ENCODE data around the gene APCDD1L.

DNA sequence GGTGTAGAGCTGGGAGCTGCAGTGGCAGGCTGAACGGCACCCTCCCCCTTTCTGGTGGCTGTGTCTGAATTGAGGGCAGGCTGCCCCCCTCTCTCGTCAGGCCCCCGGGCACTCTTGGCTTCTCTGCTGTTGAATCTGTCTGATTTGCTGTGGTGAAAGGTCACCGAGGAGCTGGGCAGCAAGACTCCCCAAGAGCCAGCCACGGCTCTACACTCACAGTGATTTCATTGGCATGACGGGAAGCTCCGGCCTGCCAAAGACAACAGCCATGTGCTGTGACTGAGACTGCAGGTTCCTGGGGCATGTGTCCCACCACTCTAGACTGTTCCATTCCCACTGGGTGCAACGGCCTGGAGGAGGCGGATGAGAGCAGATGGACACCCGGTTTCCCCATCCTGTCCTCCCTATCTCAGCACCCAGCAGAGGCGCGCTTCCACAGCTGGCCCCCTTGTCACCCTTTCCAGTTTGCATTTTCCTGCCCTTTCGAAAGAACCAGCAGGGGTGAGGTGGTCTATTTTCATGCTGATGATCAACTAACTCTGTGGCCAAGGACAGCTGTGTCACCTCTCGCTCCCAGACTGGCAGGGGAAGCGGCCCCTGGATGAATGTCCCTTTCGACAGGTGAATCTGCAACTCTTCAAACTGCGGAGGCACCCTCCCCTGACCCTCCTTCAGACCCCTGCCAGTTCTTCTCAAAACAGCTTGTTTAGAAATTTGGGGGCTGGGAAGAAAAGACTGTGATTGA is 2.2 kb downstream of the APCDD1L start:
- TF ChIP-seq, protein P1, sequence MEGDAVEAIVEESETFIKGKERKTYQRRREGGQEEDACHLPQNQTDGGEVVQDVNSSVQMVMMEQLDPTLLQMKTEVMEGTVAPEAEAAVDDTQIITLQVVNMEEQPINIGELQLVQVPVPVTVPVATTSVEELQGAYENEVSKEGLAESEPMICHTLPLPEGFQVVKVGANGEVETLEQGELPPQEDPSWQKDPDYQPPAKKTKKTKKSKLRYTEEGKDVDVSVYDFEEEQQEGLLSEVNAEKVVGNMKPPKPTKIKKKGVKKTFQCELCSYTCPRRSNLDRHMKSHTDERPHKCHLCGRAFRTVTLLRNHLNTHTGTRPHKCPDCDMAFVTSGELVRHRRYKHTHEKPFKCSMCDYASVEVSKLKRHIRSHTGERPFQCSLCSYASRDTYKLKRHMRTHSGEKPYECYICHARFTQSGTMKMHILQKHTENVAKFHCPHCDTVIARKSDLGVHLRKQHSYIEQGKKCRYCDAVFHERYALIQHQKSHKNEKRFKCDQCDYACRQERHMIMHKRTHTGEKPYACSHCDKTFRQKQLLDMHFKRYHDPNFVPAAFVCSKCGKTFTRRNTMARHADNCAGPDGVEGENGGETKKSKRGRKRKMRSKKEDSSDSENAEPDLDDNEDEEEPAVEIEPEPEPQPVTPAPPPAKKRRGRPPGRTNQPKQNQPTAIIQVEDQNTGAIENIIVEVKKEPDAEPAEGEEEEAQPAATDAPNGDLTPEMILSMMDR (IDR thresholded peaks at IDR 0.05; ENCODE audit: insufficient read depth, low read length, poor library complexity, severe bottlenecking), result no peak
- no peak for TF ChIP-seq EZH2phosphoT487 (conservative IDR thresholded peaks at IDR 0.05; ENCODE audit: low read length)
